ENCODE results near the gene YIF1A. TPM values are rescaled to one million over a fixed set of nuclear protein-coding genes. Genes with fewer than 3 reads are reported as not detected.

YIF1A gene
- total RNA-seq, 6 donors from 2014 or later: 25.1 to 107 (median 68.2) TPM

GRCh38 chr11:66243782-66244535, 45.0 kb downstream of the YIF1A start:
- H3K27ac ChIP-seq: no peak overlapping the region
- no peaks in the 10 kb centered on the region for H3K9me3 ChIP-seq
- H3K4me1 ChIP-seq: no peaks in the 10 kb centered on the region
- no peak overlapping the region for H3K4me3 ChIP-seq
- peaks cover 6 to 67% (median 52%) of the 10 kb centered on the region in 4 donors for H3K36me3 ChIP-seq
- no peaks in the 10 kb centered on the region for H3K27me3 ChIP-seq
- ATAC-seq (ENCODE audit: low FRiP score in 2 of 2): no peak
- WGBS, 2 donors: 79 to 84% methylated on average over 13 of the region's 13 CpGs
- no peak for DNase-seq
- TF ChIP-seq POLR2AphosphoS5 (IDR thresholded peaks at IDR 0.05) (no peak), CTCF (IDR thresholded peaks at IDR 0.05) (no peak), EP300 (IDR thresholded peaks at IDR 0.05) (no peak), POLR2A (IDR thresholded peaks at IDR 0.05) (no peak)

- H3K4me1 ChIP-seq: no peaks in the 10 kb centered on the region
- ATAC-seq (ENCODE audit: low FRiP score in 2 of 2) (no peak), DNase-seq (peak in 1 of 2 donors; percentile 63)
- H3K27ac ChIP-seq: no peak overlapping the region
- peaks cover 6 to 80% (median 62%) of the 10 kb centered on the region in 4 donors for H3K36me3 ChIP-seq
- 84 to 85% methylated on average over 7 to 14 of the region's 14 CpGs for WGBS, 2 donors
- H3K4me3 ChIP-seq: no peak overlapping the region
- no peaks in the 10 kb centered on the region for H3K9me3 ChIP-seq
- no peak for TF ChIP-seq EP300 (IDR thresholded peaks at IDR 0.05)
- no peak for TF ChIP-seq CTCF (IDR thresholded peaks at IDR 0.05)
- no peak for TF ChIP-seq POLR2AphosphoS5 (IDR thresholded peaks at IDR 0.05)
- TF ChIP-seq POLR2A (IDR thresholded peaks at IDR 0.05): no peak
- H3K27me3 ChIP-seq: no peaks in the 10 kb centered on the region
Observed at GRCh38 chr11:66242095-66242765, 46.7 kb downstream of the YIF1A start.

- TF ChIP-seq POLR2A (IDR thresholded peaks at IDR 0.05): no peak
- Histone ChIP-seq H3K9me3 (no peaks in the 10 kb centered on the region), H3K27me3 (no peaks in the 10 kb centered on the region), H3K27ac (no peak overlapping the region), H3K4me1 (no peaks in the 10 kb centered on the region), H3K4me3 (no peak overlapping the region), H3K36me3 (peaks cover 7 to 92% (median 71%) of the 10 kb centered on the region in 4 donors)
- 83 to 93% methylated on average over 7 to 9 of the region's 9 CpGs for WGBS, 2 donors
- no peak for ATAC-seq (ENCODE audit: low FRiP score in 2 of 2)
- DNase-seq: no peak
Observed at GRCh38 chr11:66240781-66241136, 48.2 kb downstream of the YIF1A start.

GRCh38 chr11:66239998-66240780, 48.8 kb downstream of the YIF1A start:
- DNase-seq (no peak), ATAC-seq (ENCODE audit: low FRiP score in 2 of 2) (no peak)
- no peaks in the 10 kb centered on the region for H3K9me3 ChIP-seq
- H3K27me3 ChIP-seq: no peaks in the 10 kb centered on the region
- H3K4me3 ChIP-seq: no peak overlapping the region
- peaks cover 9 to 96% (median 76%) of the 10 kb centered on the region in 4 donors for H3K36me3 ChIP-seq
- H3K27ac ChIP-seq: no peak overlapping the region
- no peak for TF ChIP-seq EP300 (IDR thresholded peaks at IDR 0.05)
- no peak for TF ChIP-seq POLR2A (IDR thresholded peaks at IDR 0.05)
- TF ChIP-seq CTCF (IDR thresholded peaks at IDR 0.05): no peak
- TF ChIP-seq POLR2AphosphoS5 (IDR thresholded peaks at IDR 0.05): no peak
- H3K4me1 ChIP-seq: no peaks in the 10 kb centered on the region
- WGBS, 2 donors: 81 to 85% methylated on average over 24 to 25 of the region's 25 CpGs

GRCh38 chr11:66239511-66239910, 49.4 kb downstream of the YIF1A start:
- TF ChIP-seq POLR2AphosphoS5 (IDR thresholded peaks at IDR 0.05) (no peak), CTCF (IDR thresholded peaks at IDR 0.05) (no peak), POLR2A (IDR thresholded peaks at IDR 0.05) (no peak), EP300 (IDR thresholded peaks at IDR 0.05) (no peak)
- H3K9me3 ChIP-seq: no peaks in the 10 kb centered on the region
- no peak for DNase-seq
- no peak for ATAC-seq (ENCODE audit: low FRiP score in 2 of 2)
- no peaks in the 10 kb centered on the region for H3K4me1 ChIP-seq
- no peak overlapping the region for H3K27ac ChIP-seq
- H3K4me3 ChIP-seq: no peak overlapping the region
- peaks cover 10 to 96% (median 77%) of the 10 kb centered on the region in 4 donors for H3K36me3 ChIP-seq
- WGBS, 2 donors: 79 to 83% methylated on average over 3 of the region's 3 CpGs
- no peaks in the 10 kb centered on the region for H3K27me3 ChIP-seq
